Thyroid gland (tissue), 4 donors: ENCODE measurements around the gene SERPINB7. TPM values are rescaled to one million over a fixed set of nuclear protein-coding genes. Genes with fewer than 3 reads are reported as not detected.

Source experiments
- DNase-seq, 2 donors: peaks; one replicate each; pipeline ENCODE4 v3.0.0-alpha.2; 2019
- H3K27ac ChIP-seq, 3 donors: fragments of 200-600 bp; sonication (generic); 1 replicate in 2 of 3; 2 replicates in 1 of 3; pipeline ENCODE4 v1.5.1; 2016 to 2019; ENCODE audit warnings: mild to moderate bottlenecking in 1 of 3, moderate library complexity in 1 of 3
- H3K27me3 ChIP-seq: fragments of 200-600 bp; sonication (generic); one replicate; pipeline ENCODE4 v1.5.1; 2019
- H3K36me3 ChIP-seq, 2 donors: fragments of 200-600 bp; sonication (generic); one replicate each; pipeline ENCODE4 v1.5.1; 2016 to 2019
- H3K4me1 ChIP-seq, 2 donors: fragments of 200-600 bp; sonication (generic); one replicate each; pipeline ENCODE4 v1.5.1; 2017 to 2019
- H3K4me3 ChIP-seq, 3 donors: fragments of 200-600 bp; sonication (generic); replicated peaks in 1 of 3; 1 replicate in 2 of 3; 2 replicates in 1 of 3; pipeline ENCODE4 v1.5.1; 2016; ENCODE audit warnings: mild to moderate bottlenecking in 1 of 3
- H3K9me3 ChIP-seq: fragments of 200-600 bp; sonication (generic); one replicate; pipeline ENCODE4 v1.5.1; 2017
- POLR2A ChIP-seq, 2 donors: fragments of 450-650 bp; IDR thresholded peaks; one replicate each; pipeline ENCODE4 v1.6.1; 2017; ENCODE audit warnings: antibody characterized with exemption in 2 of 2, mild to moderate bottlenecking in 2 of 2, moderate library complexity in 1 of 2
- WGBS, 2 donors: methylation state at CpG; one replicate each; pipeline ENCODE4 v1.1.5; 2017; 5-methylcytosine and 5-hydroxymethylcytosine counted together
- intact Hi-C: fragments of 100-400 bp; cut with DNase I; formaldehyde crosslinking; loops from one replicate; pipeline ENCODE4 v1.15.1; 2023
- total RNA-seq, 4 donors: library from RNA; depleted of rRNA; stranded (reverse); fragments of >200 nt; gene quantifications; one replicate each; pipeline ENCODE4 v1.2.3, GENCODE V29; 2016
- TF ChIP-seq, protein P1 (sequence below), 6 experiments: fragments of 200-600 bp in 3 of 6; fragments of 450-650 bp in 3 of 6; sonication (generic) in 3 of 6; IDR thresholded peaks; one replicate each; pipeline ENCODE4 v1.5.1; 2016 to 2019; ENCODE audit warnings: antibody characterized with exemption in 6 of 6, mild to moderate bottlenecking in 2 of 6, inconsistent platforms in 1 of 6, moderate library complexity in 1 of 6

SERPINB7 gene
- total RNA-seq = not detected

- Histone ChIP-seq H3K27ac (no peak within 1 kb of the TSS), H3K4me1 (no peaks in the 10 kb centered on the region), H3K4me3 (no peak within 1 kb of the TSS), H3K9me3 (no peaks in the 10 kb centered on the region), H3K27me3 (no peaks in the 10 kb centered on the region), H3K36me3 (no peaks in the 10 kb centered on the region)
- no peak for DNase-seq
- 79 to 85% methylated on average over 2 of the region's 2 CpGs for WGBS, 2 donors
- intact Hi-C loops = no loop called here
- TF ChIP-seq, protein P1, sequence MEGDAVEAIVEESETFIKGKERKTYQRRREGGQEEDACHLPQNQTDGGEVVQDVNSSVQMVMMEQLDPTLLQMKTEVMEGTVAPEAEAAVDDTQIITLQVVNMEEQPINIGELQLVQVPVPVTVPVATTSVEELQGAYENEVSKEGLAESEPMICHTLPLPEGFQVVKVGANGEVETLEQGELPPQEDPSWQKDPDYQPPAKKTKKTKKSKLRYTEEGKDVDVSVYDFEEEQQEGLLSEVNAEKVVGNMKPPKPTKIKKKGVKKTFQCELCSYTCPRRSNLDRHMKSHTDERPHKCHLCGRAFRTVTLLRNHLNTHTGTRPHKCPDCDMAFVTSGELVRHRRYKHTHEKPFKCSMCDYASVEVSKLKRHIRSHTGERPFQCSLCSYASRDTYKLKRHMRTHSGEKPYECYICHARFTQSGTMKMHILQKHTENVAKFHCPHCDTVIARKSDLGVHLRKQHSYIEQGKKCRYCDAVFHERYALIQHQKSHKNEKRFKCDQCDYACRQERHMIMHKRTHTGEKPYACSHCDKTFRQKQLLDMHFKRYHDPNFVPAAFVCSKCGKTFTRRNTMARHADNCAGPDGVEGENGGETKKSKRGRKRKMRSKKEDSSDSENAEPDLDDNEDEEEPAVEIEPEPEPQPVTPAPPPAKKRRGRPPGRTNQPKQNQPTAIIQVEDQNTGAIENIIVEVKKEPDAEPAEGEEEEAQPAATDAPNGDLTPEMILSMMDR (IDR thresholded peaks at IDR 0.05) = no peak
- no peak for TF ChIP-seq POLR2A (IDR thresholded peaks at IDR 0.05)
Observed at GRCh38 chr18:63775166-63775730, at the start of gene SERPINB7. TSS of gene SERPINB7 (plus strand) at chr18:63775418. CDS start at chr18:63782373, 6,955 bp downstream.

DNA sequence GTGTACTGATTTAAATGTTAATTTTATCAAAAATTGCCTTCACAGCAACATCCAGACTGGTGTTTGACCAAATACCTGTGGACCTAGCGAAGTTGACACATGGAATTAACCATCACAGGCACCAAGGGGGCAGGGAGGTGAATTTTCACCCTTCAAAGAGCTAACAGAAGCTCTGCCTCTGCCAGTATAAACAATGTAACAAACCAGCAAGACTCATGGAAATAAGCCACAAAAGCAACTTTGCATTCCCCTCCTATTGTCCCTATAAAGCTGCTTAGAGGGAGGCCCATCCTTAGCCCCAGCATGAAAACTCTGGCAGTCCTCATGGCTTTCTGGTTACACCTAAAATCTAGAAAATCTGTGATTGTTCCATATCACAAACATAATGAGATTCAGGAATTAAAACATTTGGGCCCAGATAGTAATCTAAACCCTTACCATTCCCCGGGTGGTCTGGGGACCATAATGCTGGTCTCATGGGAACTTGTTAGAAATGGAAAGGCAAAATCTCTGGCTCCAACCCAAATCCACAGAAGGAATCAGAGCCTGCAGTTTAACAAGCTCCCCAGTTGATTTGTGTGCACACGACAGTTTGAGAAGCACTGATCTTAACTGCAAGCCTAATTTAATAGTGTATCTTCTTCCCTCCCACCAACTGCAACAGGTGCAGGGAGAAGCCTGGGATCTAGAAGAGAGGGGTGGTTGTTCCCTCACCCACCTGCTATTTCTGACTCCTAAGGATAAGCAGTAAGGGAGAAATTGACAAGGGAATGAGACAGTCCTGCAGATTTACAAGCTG, 49.3 kb upstream of the SERPINB7 start:
- no peaks in the 10 kb centered on the region for H3K9me3 ChIP-seq
- 19 to 46% methylated on average over 3 of the region's 3 CpGs for WGBS, 2 donors
- no peak overlapping the region for H3K4me3 ChIP-seq
- TF ChIP-seq POLR2A (IDR thresholded peaks at IDR 0.05) = no peak
- TF ChIP-seq, protein P1 (IDR thresholded peaks at IDR 0.05) = no peak
- H3K27me3 ChIP-seq = no peaks in the 10 kb centered on the region
- DNase-seq = no peak
- H3K4me1 ChIP-seq = no peaks in the 10 kb centered on the region
- H3K27ac ChIP-seq = no peak overlapping the region
- H3K36me3 ChIP-seq = no peaks in the 10 kb centered on the region
- intact Hi-C loops = no loop called here

DNA sequence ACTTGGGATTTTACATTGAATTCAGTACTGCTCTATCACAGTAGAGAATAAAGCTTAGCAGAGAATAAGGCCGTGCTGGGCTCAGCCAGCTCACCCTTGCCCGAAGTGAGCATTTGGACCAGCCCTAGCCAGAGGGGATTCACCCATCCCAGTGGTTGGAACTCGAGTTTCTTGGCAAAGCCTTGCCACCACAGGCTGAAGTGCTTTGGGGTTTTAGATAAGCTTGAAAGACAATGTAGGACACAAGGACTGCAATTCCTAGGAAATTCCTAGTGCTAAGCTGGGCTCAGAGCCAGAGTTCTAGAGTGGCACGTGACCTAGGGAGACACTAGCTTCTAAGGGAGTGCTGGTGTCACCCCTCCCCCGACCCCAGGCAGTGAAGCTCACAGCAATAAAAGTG, 44.4 kb upstream of the SERPINB7 start:
- intact Hi-C loops = no loop called here
- 60 to 62% methylated on average over 5 of the region's 5 CpGs for WGBS, 2 donors
- Histone ChIP-seq H3K27ac (no peak overlapping the region), H3K9me3 (no peaks in the 10 kb centered on the region), H3K27me3 (no peaks in the 10 kb centered on the region), H3K36me3 (no peaks in the 10 kb centered on the region), H3K4me3 (no peak overlapping the region), H3K4me1 (no peaks in the 10 kb centered on the region)
- peak; percentile 5 to 8 for DNase-seq
- no peak for TF ChIP-seq POLR2A (IDR thresholded peaks at IDR 0.05)
- TF ChIP-seq, protein P1 (IDR thresholded peaks at IDR 0.05) = no peak

DNA sequence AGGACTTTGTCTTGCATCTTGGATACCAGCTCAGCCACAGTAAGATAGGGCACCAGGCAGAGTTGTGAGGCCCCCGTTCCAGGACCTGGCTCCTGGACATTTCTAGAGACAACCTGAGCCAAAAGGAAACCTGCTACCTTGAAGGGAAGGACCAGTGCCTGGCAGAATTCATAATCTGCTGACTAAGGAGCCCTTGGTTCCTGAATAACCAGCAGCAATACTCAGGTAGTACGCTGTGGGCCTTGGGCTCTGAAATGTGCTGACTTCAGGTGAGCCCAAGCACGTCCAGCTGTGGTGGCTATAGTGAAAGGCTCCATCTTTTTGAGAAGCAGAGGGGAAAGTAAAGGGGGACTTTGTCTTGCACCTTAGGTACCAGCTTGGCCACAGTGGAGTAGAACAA, 44.0 kb upstream of the SERPINB7 start:
- no peak for TF ChIP-seq POLR2A (IDR thresholded peaks at IDR 0.05)
- TF ChIP-seq, protein P1 (IDR thresholded peaks at IDR 0.05) = no peak
- H3K36me3 ChIP-seq = no peaks in the 10 kb centered on the region
- WGBS, 2 donors = 83 to 92% methylated on average over 3 of the region's 3 CpGs

DNA sequence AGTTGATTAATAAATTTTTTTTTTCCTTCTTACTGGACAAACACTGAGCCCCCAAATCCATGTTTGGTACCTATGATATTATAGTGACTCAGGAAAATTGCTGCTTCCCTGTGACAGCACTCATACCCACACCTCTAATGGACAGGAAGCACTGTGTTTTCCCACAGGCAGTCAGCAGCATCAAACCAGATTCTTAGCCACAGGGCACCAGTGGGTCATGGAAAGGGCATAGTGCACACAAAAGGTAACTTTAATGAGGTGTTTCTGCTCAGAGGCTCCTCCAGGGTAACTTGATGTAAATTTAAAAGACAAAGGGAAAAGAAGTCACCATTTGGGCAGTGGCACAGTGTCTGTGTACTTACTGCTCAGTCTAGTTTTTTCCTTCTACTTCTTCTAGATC, 38.3 kb upstream of the SERPINB7 start:
- Histone ChIP-seq H3K4me1 (no peaks in the 10 kb centered on the region), H3K27me3 (no peaks in the 10 kb centered on the region), H3K9me3 (no peaks in the 10 kb centered on the region), H3K4me3 (no peak overlapping the region), H3K27ac (no peak overlapping the region), H3K36me3 (no peaks in the 10 kb centered on the region)
- intact Hi-C loops = no loop called here
- TF ChIP-seq POLR2A (IDR thresholded peaks at IDR 0.05) = no peak
- TF ChIP-seq, protein P1 (IDR thresholded peaks at IDR 0.05) = no peak
- DNase-seq = no peak

More for the DNA sequence above, 44.0 kb upstream of the SERPINB7 start:
- Histone ChIP-seq H3K4me1 (no peaks in the 10 kb centered on the region), H3K4me3 (no peak overlapping the region), H3K27ac (no peak overlapping the region), H3K9me3 (no peaks in the 10 kb centered on the region), H3K27me3 (no peaks in the 10 kb centered on the region)
- no peak for DNase-seq
- intact Hi-C loops = no loop called here
